Mucosa of stomach (tissue), 1 donor: ENCODE results near the gene MYO5C.
"Not testable (repeated sequence)": the region's sequence is repeated elsewhere in the genome, so short reads cannot be mapped to it uniquely, and the experiment has no call there.

ENCODE experiments used
- H3K27me3 ChIP-seq: one replicate; pipeline ENCODE4 v1.7.0; 2013; ENCODE audit warnings: mild to moderate bottlenecking, low read length; ENCODE audit not compliant: control insufficient read depth, insufficient read depth
- H3K36me3 ChIP-seq: one replicate; pipeline ENCODE4 v1.7.0; 2013; ENCODE audit warnings: low read length; ENCODE audit not compliant: control insufficient read depth, insufficient read depth
- H3K4me1 ChIP-seq: one replicate; pipeline ENCODE4 v1.7.0; 2013; ENCODE audit warnings: mild to moderate bottlenecking, low read length; ENCODE audit not compliant: control insufficient read depth, insufficient read depth
- H3K4me3 ChIP-seq: one replicate; pipeline ENCODE4 v1.7.0; 2013; ENCODE audit warnings: low read length
- H3K9ac ChIP-seq: one replicate; pipeline ENCODE4 v1.7.0; 2013; ENCODE audit warnings: mild to moderate bottlenecking, low read length, moderate library complexity
- H3K9me3 ChIP-seq: one replicate; pipeline ENCODE4 v1.7.0; 2013; ENCODE audit warnings: mild to moderate bottlenecking, low read length, moderate library complexity; ENCODE audit not compliant: control insufficient read depth
- donor health status: Pancreatic carcinoma.

MYO5C gene

GRCh38 chr15:52251144-52251860, 44.3 kb downstream of the MYO5C start:
- H3K9ac ChIP-seq = no peak overlapping the region
- H3K4me1 ChIP-seq = peaks cover 48% of the 10 kb centered on the region
- no peaks in the 10 kb centered on the region for H3K27me3 ChIP-seq
- no peak overlapping the region for H3K4me3 ChIP-seq
- no peaks in the 10 kb centered on the region for H3K9me3 ChIP-seq
- peaks cover 5% of the 10 kb centered on the region for H3K36me3 ChIP-seq

DNA sequence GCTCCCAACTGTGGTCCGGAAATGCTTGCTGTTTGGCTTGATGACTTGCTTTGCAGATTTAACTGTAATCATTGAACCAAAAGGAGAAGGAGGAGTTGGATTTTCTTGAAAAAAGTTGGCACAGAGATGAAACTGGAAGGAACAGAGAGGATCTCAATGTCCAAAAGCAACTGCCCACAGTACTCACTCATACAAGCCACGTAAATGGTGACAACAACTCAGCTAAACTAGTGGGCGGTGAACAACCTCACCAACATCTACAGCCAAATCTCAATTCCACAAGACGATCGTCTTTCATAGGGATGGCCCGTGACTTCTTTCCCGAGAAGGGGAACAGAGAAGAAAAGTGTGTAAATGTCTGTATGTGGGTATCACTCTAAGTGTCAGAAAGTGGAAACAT, 48.1 kb downstream of the MYO5C start:
- Histone ChIP-seq H3K27me3 (no peaks in the 10 kb centered on the region), H3K9me3 (no peaks in the 10 kb centered on the region), H3K4me3 (no peak overlapping the region)

DNA sequence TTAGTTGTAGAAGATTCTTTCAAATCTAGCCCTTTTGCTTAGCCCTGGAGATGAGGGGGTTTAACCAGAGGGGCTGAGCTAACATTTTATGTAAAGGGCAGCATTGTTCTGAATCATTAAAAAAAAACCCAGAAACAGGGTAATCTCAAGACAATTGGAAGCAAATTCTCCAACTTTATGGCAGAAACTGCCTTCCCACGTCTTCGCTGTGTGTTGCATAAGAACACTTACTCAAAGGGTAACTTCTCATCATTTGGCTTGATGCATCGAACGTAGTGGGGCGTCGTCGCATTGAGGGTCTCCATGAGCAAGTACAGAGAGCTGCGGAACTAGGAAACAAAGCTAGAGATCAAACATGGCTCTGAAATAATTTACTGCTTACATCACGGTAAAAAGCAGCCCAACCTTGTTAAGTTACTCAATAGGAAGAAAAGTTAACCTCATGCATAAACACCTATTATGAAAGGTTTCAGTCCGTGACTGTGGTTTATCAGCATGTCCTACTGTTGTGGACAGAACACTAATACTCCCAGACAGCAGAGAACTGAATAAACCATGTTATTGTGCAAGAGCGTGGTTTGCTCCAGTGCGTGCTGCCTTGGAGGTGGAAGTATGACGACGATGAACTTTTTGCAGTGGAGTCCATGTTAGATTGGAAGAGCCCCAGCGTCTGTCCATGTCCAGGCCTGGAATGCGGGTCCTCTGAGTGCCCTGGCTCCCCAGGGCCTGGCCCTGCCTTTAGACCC, 48.7 kb downstream of the MYO5C start:
- Histone ChIP-seq H3K36me3 (peaks cover 20% of the 10 kb centered on the region), H3K4me3 (no peak overlapping the region), H3K27me3 (no peaks in the 10 kb centered on the region), H3K9ac (no peak overlapping the region), H3K4me1 (peaks cover 14% of the 10 kb centered on the region), H3K9me3 (no peaks in the 10 kb centered on the region)

More for the DNA sequence above, 48.1 kb downstream of the MYO5C start:
- Histone ChIP-seq H3K9ac (no peak overlapping the region), H3K4me1 (peaks cover 18% of the 10 kb centered on the region), H3K36me3 (peaks cover 20% of the 10 kb centered on the region)

DNA sequence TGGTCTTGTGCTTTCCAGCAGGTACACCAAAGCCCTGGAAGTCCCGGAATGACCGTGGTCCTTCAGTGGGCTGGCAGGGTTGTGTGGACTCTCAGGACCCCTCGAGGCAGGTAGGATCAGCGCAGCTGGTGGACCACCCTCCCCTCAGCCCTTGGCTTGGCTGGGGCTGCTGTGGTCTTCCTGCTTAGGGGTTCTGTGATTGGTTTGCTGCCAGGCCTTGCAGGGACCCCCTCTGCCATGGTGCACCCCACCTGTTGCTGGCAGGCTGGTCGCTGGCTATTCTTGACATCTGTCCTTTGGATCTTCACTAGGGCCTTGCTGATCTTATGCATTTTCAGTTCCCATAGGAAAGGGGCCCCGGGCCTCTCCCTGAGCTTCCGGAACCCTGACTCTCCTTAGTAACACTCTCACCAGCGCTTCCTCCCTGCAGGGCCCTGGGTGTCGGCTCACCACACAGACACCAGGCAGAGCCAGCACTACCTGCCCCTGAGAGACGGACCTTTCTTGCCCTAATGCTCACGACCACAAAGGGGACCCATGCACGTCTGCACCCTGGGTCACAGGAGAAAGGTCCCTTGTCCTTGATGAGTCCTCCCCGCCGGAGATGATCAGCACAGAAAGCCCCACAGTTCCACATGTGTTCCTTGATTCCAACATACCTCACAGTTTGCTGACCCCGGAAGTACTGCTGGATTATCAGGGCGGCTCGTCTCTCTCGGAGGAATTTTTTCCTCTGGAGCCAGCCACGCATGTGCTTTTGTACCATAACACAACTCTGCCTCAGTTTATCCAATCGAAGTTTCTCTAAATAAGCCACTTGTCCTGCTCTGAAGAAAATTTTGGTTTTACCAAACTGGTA, 51.7 kb downstream of the MYO5C start:
- H3K9ac ChIP-seq = no peak overlapping the region
- H3K4me1 ChIP-seq = no peaks in the 10 kb centered on the region
- peaks cover 27% of the 10 kb centered on the region for H3K36me3 ChIP-seq
- H3K27me3 ChIP-seq = no peaks in the 10 kb centered on the region
- H3K9me3 ChIP-seq = no peaks in the 10 kb centered on the region
- H3K4me3 ChIP-seq = no peak overlapping the region

GRCh38 chr15:52243286-52243685, 52.3 kb downstream of the MYO5C start:
- Histone ChIP-seq H3K9ac (no peak overlapping the region), H3K36me3 (peaks cover 27% of the 10 kb centered on the region), H3K4me1 (no peaks in the 10 kb centered on the region), H3K27me3 (no peaks in the 10 kb centered on the region), H3K4me3 (no peak overlapping the region), H3K9me3 (no peaks in the 10 kb centered on the region)

GRCh38 chr15:52241489-52241888, 54.1 kb downstream of the MYO5C start:
- Histone ChIP-seq H3K4me3 (no peak overlapping the region), H3K9me3 (no peaks in the 10 kb centered on the region), H3K27me3 (no peaks in the 10 kb centered on the region), H3K4me1 (no peaks in the 10 kb centered on the region), H3K9ac (no peak overlapping the region), H3K36me3 (peaks cover 23% of the 10 kb centered on the region)

- peaks cover 19% of the 10 kb centered on the region for H3K36me3 ChIP-seq
- no peak overlapping the region for H3K4me3 ChIP-seq
- no peaks in the 10 kb centered on the region for H3K4me1 ChIP-seq
- no peaks in the 10 kb centered on the region for H3K27me3 ChIP-seq
- no peaks in the 10 kb centered on the region for H3K9me3 ChIP-seq
- no peak overlapping the region for H3K9ac ChIP-seq
Observed at GRCh38 chr15:52240166-52240565, 55.4 kb downstream of the MYO5C start.

- H3K4me1 ChIP-seq, H3K27me3 ChIP-seq, H3K9me3 ChIP-seq, H3K9ac ChIP-seq, H3K4me3 ChIP-seq: not testable (repeated sequence)
- H3K36me3 ChIP-seq = peaks cover 16% of the 10 kb centered on the region
Observed at GRCh38 chr15:52238989-52239525, 56.5 kb downstream of the MYO5C start.

GRCh38 chr15:52238149-52238548, 57.5 kb downstream of the MYO5C start:
- Histone ChIP-seq H3K4me1 (no peaks in the 10 kb centered on the region), H3K9ac (no peak overlapping the region), H3K36me3 (peaks cover 13% of the 10 kb centered on the region), H3K27me3 (no peaks in the 10 kb centered on the region), H3K9me3 (no peaks in the 10 kb centered on the region), H3K4me3 (no peak overlapping the region)

- no peak overlapping the region for H3K9ac ChIP-seq
- H3K36me3 ChIP-seq = peaks cover 13% of the 10 kb centered on the region
- no peaks in the 10 kb centered on the region for H3K4me1 ChIP-seq
- no peak overlapping the region for H3K4me3 ChIP-seq
- no peaks in the 10 kb centered on the region for H3K27me3 ChIP-seq
- H3K9me3 ChIP-seq = no peaks in the 10 kb centered on the region
Observed at GRCh38 chr15:52236013-52236412, 59.6 kb downstream of the MYO5C start.

- H3K27me3 ChIP-seq = no peaks in the 10 kb centered on the region
- H3K9ac ChIP-seq = no peak overlapping the region
- peaks cover 13% of the 10 kb centered on the region for H3K36me3 ChIP-seq
- no peaks in the 10 kb centered on the region for H3K4me1 ChIP-seq
- H3K4me3 ChIP-seq = no peak overlapping the region
- no peaks in the 10 kb centered on the region for H3K9me3 ChIP-seq
Observed at GRCh38 chr15:52234596-52235541, 60.7 kb downstream of the MYO5C start.
